ENCODE results near the gene USP5.

Gene USP5

GRCh38 chr12:6914246-6914946, 62.4 kb downstream of the USP5 start, which contains the start of gene ENO2:
TSS of gene ENO2 (plus strand) at chr12:6914580. CDS start at chr12:6915833, 1,253 bp downstream.
- peak; percentile 87 for DNase-seq
- Mint-ChIP-seq H3K4me3 (peak within 1 kb of the TSS; percentile 97), H3K36me3 (ENCODE audit: low read depth) (peaks cover 45% of the 10 kb centered on the region), H3K27me3 (no peaks in the 10 kb centered on the region), H3K27ac (peak within 1 kb of the TSS; percentile 90), H3K4me1 (ENCODE audit: low read depth) (peaks cover 38% of the 10 kb centered on the region), H3K9me3 (no peaks in the 10 kb centered on the region)

- peaks cover 42% of the 10 kb centered on the region for H3K4me1 Mint-ChIP-seq (ENCODE audit: low read depth)
- H3K4me3 Mint-ChIP-seq = peak overlapping the region; percentile 97
- H3K9me3 Mint-ChIP-seq = no peaks in the 10 kb centered on the region
- no peak for DNase-seq
- no peaks in the 10 kb centered on the region for H3K27me3 Mint-ChIP-seq
- H3K27ac Mint-ChIP-seq = peak overlapping the region; percentile 90
- H3K36me3 Mint-ChIP-seq (ENCODE audit: low read depth) = peaks cover 52% of the 10 kb centered on the region
Measured at GRCh38 chr12:6914947-6915788, 63.2 kb downstream of the USP5 start.

GRCh38 chr12:6915789-6916285, 63.9 kb downstream of the USP5 start:
- Mint-ChIP-seq H3K4me3 (peak overlapping the region; percentile 97), H3K9me3 (no peaks in the 10 kb centered on the region), H3K27me3 (no peaks in the 10 kb centered on the region), H3K27ac (peak overlapping the region; percentile 90), H3K36me3 (ENCODE audit: low read depth) (peaks cover 52% of the 10 kb centered on the region), H3K4me1 (ENCODE audit: low read depth) (peaks cover 42% of the 10 kb centered on the region)
- no peak for DNase-seq
